GM12872 (cell line): ENCODE results near the gene SEMA3G.
A peak's percentile ranks its signal among the peaks of the same experiment; 100 is the strongest.

ENCODE experiments used
- TF ChIP-seq, protein P1 (sequence below): IDR thresholded peaks from 3 replicates; pipeline ENCODE4 v1.5.1; 2011; ENCODE audit warnings: low read depth, mild to moderate bottlenecking, low read length, moderate library complexity; ENCODE audit not compliant: insufficient read depth

Gene SEMA3G

GRCh38 chr3:52454938-52455282, 10.0 kb upstream of the SEMA3G start:
- TF ChIP-seq, protein P1, sequence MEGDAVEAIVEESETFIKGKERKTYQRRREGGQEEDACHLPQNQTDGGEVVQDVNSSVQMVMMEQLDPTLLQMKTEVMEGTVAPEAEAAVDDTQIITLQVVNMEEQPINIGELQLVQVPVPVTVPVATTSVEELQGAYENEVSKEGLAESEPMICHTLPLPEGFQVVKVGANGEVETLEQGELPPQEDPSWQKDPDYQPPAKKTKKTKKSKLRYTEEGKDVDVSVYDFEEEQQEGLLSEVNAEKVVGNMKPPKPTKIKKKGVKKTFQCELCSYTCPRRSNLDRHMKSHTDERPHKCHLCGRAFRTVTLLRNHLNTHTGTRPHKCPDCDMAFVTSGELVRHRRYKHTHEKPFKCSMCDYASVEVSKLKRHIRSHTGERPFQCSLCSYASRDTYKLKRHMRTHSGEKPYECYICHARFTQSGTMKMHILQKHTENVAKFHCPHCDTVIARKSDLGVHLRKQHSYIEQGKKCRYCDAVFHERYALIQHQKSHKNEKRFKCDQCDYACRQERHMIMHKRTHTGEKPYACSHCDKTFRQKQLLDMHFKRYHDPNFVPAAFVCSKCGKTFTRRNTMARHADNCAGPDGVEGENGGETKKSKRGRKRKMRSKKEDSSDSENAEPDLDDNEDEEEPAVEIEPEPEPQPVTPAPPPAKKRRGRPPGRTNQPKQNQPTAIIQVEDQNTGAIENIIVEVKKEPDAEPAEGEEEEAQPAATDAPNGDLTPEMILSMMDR: no peak

DNA sequence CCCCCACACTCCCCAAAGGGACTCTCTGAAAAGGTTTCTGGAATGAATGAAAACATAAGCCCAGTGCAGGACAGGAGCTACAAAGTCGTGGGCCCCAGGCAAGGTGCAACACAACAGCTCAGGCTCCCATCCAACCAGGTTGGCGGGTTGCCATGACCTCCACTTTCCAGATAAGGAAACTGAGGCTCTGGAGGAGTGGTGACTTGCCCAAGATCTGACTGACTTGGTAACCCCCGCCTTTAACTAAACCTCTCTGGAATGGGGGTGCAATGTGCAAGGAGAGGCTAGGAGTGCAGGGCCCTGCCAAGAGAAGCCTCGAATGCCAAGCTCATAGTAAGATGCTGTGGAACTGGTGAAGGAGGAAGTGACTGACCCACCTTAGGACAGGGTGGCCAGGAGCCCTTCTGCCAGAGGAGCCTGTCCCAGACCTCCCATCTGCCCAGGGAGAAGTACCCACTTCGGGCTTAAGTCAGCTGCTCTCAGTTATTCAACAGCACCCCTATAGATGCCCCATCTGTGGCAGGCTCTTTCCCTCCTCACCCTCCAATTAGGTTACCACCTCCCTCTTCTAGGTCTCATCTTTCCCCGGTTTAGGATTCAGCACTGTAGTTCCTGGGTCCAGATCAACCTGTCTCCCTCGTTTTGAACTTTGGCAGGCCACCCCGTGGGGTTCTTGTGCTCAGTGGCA, 9.5 kb upstream of the SEMA3G start:
- TF ChIP-seq, protein P1: no peak

GRCh38 chr3:52453496-52454249, 8.8 kb upstream of the SEMA3G start, which contains the start of gene TNNC1:
TSS of gene TNNC1 (minus strand) at chr3:52454041. CDS start at chr3:52454015, 26 bp downstream.
- TF ChIP-seq, protein P1: no peak

DNA sequence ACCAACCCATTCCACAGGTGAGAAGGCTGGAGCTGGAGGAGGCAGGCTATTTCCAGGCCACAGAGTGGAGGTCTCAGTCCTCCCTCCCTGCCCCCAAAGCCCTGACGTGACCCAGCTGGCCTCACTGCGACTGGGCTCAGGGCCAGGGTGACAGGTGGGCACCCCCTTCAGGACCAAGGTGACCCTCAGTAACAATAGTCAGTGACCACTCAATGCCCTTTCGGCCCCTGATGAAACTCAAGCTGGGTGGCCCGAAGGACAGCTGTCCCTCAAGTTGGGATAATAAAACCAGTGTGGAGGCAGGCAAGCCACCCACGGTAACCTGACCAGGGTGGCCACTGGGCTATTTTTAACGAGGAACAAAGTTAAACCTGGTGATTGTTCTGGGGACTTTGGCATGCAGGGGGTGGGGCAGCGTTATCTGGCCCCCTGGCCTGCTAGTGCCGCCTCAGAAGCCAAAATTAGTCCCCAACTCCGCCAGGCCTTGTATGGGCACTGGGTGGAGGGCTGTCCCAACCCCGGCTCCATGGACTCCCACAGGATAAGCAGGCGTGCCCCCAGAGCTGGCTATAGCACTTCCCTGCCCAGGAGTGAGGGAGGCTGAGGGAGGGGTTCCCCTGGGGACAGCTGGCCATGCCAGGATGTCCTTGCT, 7.8 kb upstream of the SEMA3G start:
- TF ChIP-seq, protein P1: no peak

DNA sequence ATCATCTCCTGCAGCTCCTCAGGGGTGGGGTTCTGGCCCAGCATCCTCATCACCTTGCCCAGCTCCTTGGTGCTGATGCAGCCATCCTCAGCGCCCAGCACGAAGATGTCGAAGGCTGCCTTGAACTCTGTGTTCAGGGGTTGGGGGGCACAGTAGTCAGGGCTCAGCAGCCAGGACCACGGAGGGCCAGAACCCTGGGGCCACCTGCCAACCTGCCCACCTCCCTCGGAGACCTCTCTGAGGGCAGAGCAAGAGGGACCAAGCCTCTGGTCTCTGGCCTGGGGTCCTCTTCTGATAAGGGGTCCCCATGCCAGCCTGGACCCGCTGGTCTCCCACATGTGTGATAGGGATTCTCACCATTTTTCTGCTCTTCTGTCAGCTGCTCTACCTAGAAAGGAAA, 7.2 kb upstream of the SEMA3G start:
- TF ChIP-seq, protein P1: no peak

DNA sequence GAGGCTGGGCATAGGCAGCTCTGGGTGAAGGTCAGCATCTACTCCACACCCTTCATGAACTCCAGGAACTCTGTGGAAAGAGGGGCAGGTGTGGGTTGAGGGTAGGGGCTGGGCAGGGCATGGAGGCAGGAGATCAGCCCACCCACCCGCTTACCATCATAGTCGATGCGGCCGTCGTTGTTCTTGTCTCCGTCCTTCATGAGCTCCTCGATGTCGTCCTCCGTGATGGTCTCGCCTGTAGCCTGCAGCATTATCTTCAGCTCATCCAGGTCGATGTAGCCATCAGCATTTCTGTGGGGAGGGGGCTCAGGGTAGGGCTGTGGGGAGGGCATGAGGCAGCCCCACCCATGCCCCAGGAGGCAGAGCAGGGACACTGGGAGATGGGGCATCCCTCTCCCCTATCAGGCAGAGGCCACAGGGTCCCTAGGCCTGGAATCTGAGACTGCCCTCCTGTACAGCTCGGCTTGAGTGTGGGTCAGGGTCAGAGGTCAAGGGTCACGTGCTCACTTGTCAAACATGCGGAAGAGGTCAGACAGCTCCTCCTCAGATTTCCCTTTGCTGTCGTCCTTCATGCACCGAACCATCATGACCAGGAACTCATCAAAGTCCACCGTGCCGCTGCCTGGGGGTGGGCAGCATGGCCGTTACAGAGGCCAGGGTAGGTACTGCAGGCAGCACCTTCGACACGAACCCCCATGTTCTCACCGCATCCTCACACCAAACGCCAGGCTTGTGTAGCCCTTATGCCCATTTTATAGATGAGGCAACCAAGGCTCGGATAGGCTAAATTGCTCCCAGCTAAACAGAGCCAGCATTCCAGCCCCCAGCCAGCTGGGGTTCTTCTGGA, 6.6 kb upstream of the SEMA3G start:
- TF ChIP-seq, protein P1: peak; percentile 32; the same call in 2 of the 3 replicates
